GM21367 (cell line): ENCODE data around the gene IQSEC1.

ENCODE experiments used
- ATAC-seq: cut with Tn5 transposase; IDR thresholded peaks from one replicate; pipeline ENCODE4 v1.9.1; 2021; ENCODE audit not compliant: unreplicated experiment

Gene IQSEC1

GRCh38 chr3:12987602-12988001 is 85.6 kb downstream of the IQSEC1 start:
- ATAC-seq, result no peak

GRCh38 chr3:12986986-12987385 is 86.2 kb downstream of the IQSEC1 start:
- no peak for ATAC-seq

GRCh38 chr3:12986521-12986920 is 86.7 kb downstream of the IQSEC1 start:
- ATAC-seq, result no peak

- no peak for ATAC-seq
Observed at GRCh38 chr3:12986031-12986430, 87.2 kb downstream of the IQSEC1 start.

GRCh38 chr3:12985148-12985547 is 88.1 kb downstream of the IQSEC1 start:
- ATAC-seq, result no peak

- no peak for ATAC-seq
Observed at GRCh38 chr3:12984023-12984823, 89.0 kb downstream of the IQSEC1 start.

- ATAC-seq, result no peak
Observed at GRCh38 chr3:12983319-12983718, 89.9 kb downstream of the IQSEC1 start.

- no peak for ATAC-seq
Observed at GRCh38 chr3:12982619-12983101, 90.6 kb downstream of the IQSEC1 start.

- ATAC-seq, result no peak
Observed at GRCh38 chr3:12981306-12982275, 91.6 kb downstream of the IQSEC1 start.

GRCh38 chr3:12980596-12981290 is 92.5 kb downstream of the IQSEC1 start:
- ATAC-seq, result no peak

GRCh38 chr3:12979947-12980487 is 93.2 kb downstream of the IQSEC1 start:
- ATAC-seq, result no peak

- ATAC-seq, result no peak
Observed at GRCh38 chr3:12979151-12979946, 93.9 kb downstream of the IQSEC1 start.

- ATAC-seq, result no peak
Observed at GRCh38 chr3:12978682-12979081, 94.5 kb downstream of the IQSEC1 start.

GRCh38 chr3:12977117-12977808 is 96.0 kb downstream of the IQSEC1 start:
- no peak for ATAC-seq

GRCh38 chr3:12975748-12976522 is 97.3 kb downstream of the IQSEC1 start:
- no peak for ATAC-seq

GRCh38 chr3:12974819-12975218 is 98.4 kb downstream of the IQSEC1 start:
- ATAC-seq, result no peak

- no peak for ATAC-seq
Observed at GRCh38 chr3:12974334-12974733, 98.9 kb downstream of the IQSEC1 start.

GRCh38 chr3:12973827-12974226 is 99.4 kb downstream of the IQSEC1 start:
- ATAC-seq, result no peak
